ENCODE data around the gene CPNE7. TPM values are rescaled to one million over a fixed set of nuclear protein-coding genes. Genes with fewer than 3 reads are reported as not detected.

The CPNE7 gene
- total and polyA plus RNA-seq, 10 of the 15 experiments (the other 5 are each of a cell fraction or from before 2014, with no cell fraction given): 0.29 to 46.9 (median 17.5) TPM

DNA sequence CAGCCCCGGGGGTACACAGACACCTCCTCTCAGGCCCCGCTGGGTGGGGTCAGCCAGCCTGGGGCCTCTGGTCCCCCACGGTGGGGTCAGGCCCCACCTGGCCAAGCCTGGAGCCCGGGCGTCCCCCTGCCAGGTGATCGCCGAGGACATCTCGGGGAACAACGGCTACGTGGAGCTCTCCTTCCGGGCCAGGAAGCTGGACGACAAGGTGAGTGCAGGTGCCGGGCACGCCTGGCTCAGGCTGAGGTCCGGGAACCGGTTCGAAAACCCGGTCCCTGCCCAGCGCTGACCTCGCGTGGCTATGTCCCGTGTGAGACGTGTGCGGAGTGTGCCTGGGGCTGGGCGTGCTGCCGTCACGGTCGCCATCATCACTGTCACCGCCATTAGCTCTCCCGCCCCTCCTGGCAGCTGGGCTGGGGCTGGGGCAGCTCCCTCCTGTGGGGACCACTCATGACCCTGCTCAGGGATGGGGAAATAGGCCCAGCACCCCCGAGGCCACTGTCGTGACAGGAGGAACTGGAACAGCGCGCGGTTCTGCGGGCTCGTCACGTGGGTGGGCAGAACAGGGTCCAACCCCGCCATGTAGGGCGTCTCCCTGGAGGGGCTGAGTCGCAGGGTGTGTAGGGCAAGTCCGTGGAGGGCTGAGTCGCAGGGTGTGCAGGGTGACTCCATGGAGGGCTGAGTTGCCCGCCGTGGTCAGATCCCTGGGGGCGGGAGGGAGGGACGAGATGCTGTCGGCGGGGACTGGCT is 8.5 kb downstream of the CPNE7 start (continued):
- TF ChIP-seq, protein P1, sequence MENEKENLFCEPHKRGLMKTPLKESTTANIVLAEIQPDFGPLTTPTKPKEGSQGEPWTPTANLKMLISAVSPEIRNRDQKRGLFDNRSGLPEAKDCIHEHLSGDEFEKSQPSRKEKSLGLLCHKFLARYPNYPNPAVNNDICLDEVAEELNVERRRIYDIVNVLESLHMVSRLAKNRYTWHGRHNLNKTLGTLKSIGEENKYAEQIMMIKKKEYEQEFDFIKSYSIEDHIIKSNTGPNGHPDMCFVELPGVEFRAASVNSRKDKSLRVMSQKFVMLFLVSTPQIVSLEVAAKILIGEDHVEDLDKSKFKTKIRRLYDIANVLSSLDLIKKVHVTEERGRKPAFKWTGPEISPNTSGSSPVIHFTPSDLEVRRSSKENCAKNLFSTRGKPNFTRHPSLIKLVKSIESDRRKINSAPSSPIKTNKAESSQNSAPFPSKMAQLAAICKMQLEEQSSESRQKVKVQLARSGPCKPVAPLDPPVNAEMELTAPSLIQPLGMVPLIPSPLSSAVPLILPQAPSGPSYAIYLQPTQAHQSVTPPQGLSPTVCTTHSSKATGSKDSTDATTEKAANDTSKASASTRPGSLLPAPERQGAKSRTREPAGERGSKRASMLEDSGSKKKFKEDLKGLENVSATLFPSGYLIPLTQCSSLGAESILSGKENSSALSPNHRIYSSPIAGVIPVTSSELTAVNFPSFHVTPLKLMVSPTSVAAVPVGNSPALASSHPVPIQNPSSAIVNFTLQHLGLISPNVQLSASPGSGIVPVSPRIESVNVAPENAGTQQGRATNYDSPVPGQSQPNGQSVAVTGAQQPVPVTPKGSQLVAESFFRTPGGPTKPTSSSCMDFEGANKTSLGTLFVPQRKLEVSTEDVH (IDR thresholded peaks at IDR 0.05; ENCODE audit: low read depth, partially characterized antibody): no peak
- TF ChIP-seq, protein P2, sequence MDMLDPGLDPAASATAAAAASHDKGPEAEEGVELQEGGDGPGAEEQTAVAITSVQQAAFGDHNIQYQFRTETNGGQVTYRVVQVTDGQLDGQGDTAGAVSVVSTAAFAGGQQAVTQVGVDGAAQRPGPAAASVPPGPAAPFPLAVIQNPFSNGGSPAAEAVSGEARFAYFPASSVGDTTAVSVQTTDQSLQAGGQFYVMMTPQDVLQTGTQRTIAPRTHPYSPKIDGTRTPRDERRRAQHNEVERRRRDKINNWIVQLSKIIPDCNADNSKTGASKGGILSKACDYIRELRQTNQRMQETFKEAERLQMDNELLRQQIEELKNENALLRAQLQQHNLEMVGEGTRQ (IDR thresholded peaks at IDR 0.05; ENCODE audit: borderline replicate concordance, low read depth, low read length): no peak
- no peak for TF ChIP-seq SREBF1 (IDR thresholded peaks at IDR 0.05; ENCODE audit: low read length)
- no peak for TF ChIP-seq PAX8 (IDR thresholded peaks at IDR 0.05)
- no peak for TF ChIP-seq BHLHE40 (IDR thresholded peaks at IDR 0.05; ENCODE audit: borderline replicate concordance in 1 of 2, low read depth in 2 of 2, low read length in 1 of 2)

DNA sequence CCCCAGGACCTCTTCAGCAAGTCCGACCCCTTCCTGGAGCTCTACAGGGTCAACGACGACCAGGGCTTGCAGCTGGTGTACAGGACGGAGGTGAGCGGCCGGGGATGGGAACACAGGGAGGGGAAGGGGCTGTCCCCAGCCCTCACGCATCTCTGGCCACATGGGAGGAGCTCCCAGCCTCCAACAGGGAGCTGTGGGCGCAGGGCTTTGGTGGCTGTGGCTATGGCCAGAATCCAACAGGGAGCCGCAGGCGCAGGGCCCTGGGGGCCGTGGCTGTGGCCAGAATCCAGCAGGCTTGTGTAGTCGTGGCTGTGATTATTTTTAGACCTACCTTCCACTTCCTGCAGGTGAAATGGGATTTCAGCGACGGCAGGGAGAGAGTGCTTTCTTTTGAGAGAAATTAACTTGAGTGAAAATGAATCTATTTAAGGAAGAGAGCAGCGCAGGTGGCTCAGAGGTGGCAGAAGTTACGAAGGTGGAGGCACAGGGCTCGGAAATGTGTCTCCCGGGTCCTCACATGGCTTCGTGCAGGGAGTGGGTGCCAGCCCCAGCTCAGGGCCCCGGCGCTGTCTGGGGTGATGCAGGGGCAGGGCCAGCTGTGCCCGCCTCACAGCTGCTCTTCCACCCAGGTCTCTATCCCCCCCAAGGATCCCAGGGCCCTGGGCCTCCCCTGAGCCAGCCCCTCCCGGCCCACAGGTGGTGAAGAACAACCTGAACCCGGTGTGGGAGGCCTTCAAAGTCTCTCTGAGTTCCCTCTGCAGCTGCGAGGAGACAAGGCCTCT is 9.4 kb downstream of the CPNE7 start:
- ChIA-PET RAD21 (ENCODE audit: unreplicated experiment) (no interaction called here), SMC1A (ENCODE audit: uncharacterized antibody, unreplicated experiment) (no interaction called here), POLR2A (no interaction called here), CTCF (no interaction called here)
- H3K4me3 ChIP-seq: no peak overlapping the region
- no TSS peak for BruUV-seq (replicated peaks)
- no peaks in the 10 kb centered on the region for H3K9me3 ChIP-seq (replicated peaks; ENCODE audit: control insufficient read depth, insufficient read depth, low read length)
- intact Hi-C loops (cut with micrococcal nuclease; ENCODE audit: unreplicated experiment): no loop called here
- H3K9ac ChIP-seq (ENCODE audit: control insufficient read depth, insufficient read depth, low read length): no peak overlapping the region
- ATAC-seq (no peak), FAIRE-seq (no peak), DNase-seq (ENCODE audit: low read depth, low spot score) (no peak)
- H3K27ac ChIP-seq (ENCODE audit: control insufficient read depth, insufficient read depth): no peak overlapping the region
- H3K27me3 ChIP-seq (replicated peaks in 1 of 2; ENCODE audit: control insufficient read depth in 2 of 2, insufficient read depth in 2 of 2, low read length in 1 of 2): no peaks in the 10 kb centered on the region
- no peak overlapping the region for H3K4me2 ChIP-seq (ENCODE audit: control insufficient read depth, insufficient read depth)
- TF ChIP-seq, protein P3, sequence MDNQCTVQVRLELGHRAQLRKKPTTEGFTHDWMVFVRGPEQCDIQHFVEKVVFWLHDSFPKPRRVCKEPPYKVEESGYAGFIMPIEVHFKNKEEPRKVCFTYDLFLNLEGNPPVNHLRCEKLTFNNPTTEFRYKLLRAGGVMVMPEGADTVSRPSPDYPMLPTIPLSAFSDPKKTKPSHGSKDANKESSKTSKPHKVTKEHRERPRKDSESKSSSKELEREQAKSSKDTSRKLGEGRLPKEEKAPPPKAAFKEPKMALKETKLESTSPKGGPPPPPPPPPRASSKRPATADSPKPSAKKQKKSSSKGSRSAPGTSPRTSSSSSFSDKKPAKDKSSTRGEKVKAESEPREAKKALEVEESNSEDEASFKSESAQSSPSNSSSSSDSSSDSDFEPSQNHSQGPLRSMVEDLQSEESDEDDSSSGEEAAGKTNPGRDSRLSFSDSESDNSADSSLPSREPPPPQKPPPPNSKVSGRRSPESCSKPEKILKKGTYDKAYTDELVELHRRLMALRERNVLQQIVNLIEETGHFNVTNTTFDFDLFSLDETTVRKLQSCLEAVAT (IDR thresholded peaks at IDR 0.05): no peak
- TF ChIP-seq WRNIP1 (IDR thresholded peaks at IDR 0.05; ENCODE audit: borderline replicate concordance, low read depth, low read length): no peak
- no peak for TF ChIP-seq CREM (IDR thresholded peaks at IDR 0.05; ENCODE audit: low read depth)
- TF ChIP-seq SIX5 (IDR thresholded peaks at IDR 0.05; ENCODE audit: low read depth, low read length, severe bottlenecking): no peak
- no peak for TF ChIP-seq CBX5 (IDR thresholded peaks at IDR 0.05; ENCODE audit: low read depth)
- no peak for TF ChIP-seq DPF2 (IDR thresholded peaks at IDR 0.05)
- no peak for TF ChIP-seq POLR2AphosphoS5 (IDR thresholded peaks at IDR 0.05; ENCODE audit: low read length)
- no peak for TF ChIP-seq ZNF207 (IDR thresholded peaks at IDR 0.05; ENCODE audit: borderline replicate concordance)
- TF ChIP-seq, protein P4, sequence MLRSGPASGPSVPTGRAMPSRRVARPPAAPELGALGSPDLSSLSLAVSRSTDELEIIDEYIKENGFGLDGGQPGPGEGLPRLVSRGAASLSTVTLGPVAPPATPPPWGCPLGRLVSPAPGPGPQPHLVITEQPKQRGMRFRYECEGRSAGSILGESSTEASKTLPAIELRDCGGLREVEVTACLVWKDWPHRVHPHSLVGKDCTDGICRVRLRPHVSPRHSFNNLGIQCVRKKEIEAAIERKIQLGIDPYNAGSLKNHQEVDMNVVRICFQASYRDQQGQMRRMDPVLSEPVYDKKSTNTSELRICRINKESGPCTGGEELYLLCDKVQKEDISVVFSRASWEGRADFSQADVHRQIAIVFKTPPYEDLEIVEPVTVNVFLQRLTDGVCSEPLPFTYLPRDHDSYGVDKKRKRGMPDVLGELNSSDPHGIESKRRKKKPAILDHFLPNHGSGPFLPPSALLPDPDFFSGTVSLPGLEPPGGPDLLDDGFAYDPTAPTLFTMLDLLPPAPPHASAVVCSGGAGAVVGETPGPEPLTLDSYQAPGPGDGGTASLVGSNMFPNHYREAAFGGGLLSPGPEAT (IDR thresholded peaks at IDR 0.05; ENCODE audit: low read depth): no peak
- 28% methylated on average over 25 of the region's 25 CpGs for WGBS (ENCODE audit: insufficient coverage, insufficient replicate concordance, low lambda C conversion rate, missing lambda C conversion rate)
- no peaks in the 10 kb centered on the region for H4K20me1 ChIP-seq (ENCODE audit: control insufficient read depth, insufficient read depth)
- no peaks in the 10 kb centered on the region for H3K36me3 ChIP-seq (ENCODE audit: control insufficient read depth in 2 of 2, insufficient read depth in 2 of 2, low read length in 1 of 2)
- H2AFZ ChIP-seq (ENCODE audit: control insufficient read depth, low read depth, low read length): no peak overlapping the region
- H3K4me1 ChIP-seq (ENCODE audit: control insufficient read depth, insufficient read depth, low read length): no peaks in the 10 kb centered on the region
- no peaks in the 10 kb centered on the region for H3K79me2 ChIP-seq (ENCODE audit: control insufficient read depth, insufficient read depth, low read length)
- in situ Hi-C loops (cut with MboI): no loop called here

Data from GM12878 (cell line).